GM08714 (cell line): ENCODE measurements around the gene SETD6.

ENCODE experiments used
- H3K4me3 ChIP-seq: fragments of 200-500 bp; sonication (Bioruptor generic); 2 replicates; pipeline ENCODE4 v1.5.1; 2014; ENCODE audit warnings: mild to moderate bottlenecking, low read length, inconsistent platforms
- ZNF274 ChIP-seq: IDR thresholded peaks from 2 replicates; pipeline ENCODE4 v1.6.1; 2012; ENCODE audit warnings: mild to moderate bottlenecking, low read depth, low read length

SETD6 gene

DNA sequence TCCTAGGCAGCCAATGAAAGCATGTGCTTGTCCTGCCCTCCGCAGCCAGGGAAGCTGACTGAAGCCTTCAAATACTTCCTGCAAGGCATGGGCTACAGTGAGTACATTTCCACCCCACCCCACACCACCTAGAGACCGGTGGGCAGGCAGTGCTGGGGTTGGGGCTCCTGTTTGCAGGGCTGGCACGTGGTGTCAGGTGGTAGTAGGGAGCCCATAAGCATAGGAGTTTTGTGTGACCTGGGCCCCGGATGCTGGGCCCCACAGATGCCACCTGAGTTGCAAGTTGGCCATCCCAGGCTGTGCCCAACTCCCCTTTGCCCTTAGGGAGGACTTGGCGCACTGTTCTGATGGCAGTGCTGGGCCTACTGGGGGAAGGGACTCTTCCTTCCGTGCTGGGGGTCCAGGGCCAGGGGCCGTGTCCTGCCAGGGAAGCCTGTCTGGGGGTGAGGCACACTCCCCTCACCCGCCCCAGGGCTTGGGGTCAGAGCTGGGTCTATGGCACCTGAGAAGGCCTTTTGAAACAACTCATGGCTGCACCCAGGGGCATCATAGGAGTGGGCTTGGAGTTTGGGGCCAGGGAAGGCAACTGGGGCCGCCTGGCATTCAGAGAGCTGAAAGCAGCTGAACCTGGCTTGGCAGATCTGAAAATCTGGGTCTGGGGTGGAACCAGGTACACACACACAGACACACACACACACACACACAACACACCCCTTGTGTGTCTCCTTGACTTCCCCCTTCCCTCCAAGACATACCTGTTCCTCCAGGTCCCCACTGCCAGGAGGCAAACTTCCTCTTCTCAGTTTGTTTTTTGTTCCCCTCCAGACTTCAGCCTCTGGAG, 5.8 kb upstream of the SETD6 start:
- no peak for TF ChIP-seq ZNF274
- no peak overlapping the region for H3K4me3 ChIP-seq

- H3K4me3 ChIP-seq = no peak overlapping the region
- TF ChIP-seq ZNF274 = no peak
Observed at GRCh38 chr16:58510097-58510775, 5.1 kb upstream of the SETD6 start.

DNA sequence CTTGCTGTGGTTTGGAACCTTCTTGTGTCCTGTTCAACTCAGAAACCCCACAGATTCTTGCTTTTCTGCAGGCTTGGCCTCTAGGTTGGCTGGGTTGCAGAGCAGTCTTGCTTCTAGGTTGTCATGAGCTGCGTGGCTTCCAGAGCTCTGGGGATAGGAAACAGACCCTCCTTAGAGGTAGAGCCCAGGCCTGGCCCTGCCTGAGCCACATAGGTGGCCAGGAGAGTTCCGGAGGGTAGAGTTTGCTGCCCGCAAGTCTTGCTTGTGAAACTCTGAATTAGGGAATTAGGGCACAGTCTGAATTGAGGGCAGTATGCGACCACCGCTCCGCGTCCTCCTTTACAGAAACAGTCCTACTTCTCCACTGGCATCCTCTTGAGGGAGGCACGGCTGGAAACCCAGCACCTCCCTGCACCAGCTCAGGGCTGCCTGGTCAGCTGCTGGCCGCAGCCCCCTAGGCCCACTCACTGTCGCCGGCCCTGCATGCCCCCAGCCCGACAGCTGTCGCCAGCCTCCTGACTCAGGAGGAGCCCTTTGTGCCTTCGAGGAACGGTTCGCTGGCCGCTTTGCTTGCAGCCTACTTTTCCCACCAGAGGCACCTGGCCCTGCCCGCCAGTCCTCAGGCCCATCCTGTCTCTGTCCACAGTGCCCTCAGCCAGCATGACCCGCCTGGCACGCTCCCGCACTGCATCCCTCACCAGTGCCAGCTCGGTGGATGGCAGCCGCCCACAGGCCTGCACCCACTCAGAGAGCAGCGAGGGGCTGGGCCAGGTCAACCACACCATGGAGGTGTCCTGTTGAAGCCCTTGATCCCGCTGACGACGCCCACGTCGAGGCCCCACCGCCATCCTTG, 4.3 kb upstream of the SETD6 start:
- no peak overlapping the region for H3K4me3 ChIP-seq
- TF ChIP-seq ZNF274 = no peak

- no peak for TF ChIP-seq ZNF274
- no peak overlapping the region for H3K4me3 ChIP-seq
Observed at GRCh38 chr16:58511933-58512815, 3.1 kb upstream of the SETD6 start.

DNA sequence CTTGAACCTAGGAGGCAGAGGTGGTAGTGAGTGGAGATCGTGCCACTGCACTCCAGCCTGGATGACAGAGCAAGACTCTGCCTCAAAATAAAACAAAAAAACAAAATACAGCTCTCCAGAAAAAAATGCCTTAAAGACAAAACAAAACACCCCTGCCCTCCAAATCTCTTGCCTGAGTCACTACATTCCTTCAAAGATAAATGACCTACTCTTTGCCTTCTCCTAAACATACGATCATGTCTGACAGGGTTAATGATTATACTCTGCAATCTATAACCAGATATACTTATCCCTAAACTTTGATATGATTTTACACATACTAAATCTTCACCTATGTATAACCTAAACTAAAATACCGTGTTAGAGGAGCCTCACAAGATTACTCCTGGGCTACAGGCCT, 1.4 kb upstream of the SETD6 start:
- no peak for TF ChIP-seq ZNF274
- H3K4me3 ChIP-seq = no peak overlapping the region

GRCh38 chr16:58515871-58516767, 802 bp downstream of the SETD6 start:
- TF ChIP-seq ZNF274 = no peak
- H3K4me3 ChIP-seq = peak overlapping the region; percentile 62

- no peak overlapping the region; the same call in 1 of the 2 replicates for H3K4me3 ChIP-seq
Observed at GRCh38 chr16:58516768-58517107, 1.4 kb downstream of the SETD6 start.

DNA sequence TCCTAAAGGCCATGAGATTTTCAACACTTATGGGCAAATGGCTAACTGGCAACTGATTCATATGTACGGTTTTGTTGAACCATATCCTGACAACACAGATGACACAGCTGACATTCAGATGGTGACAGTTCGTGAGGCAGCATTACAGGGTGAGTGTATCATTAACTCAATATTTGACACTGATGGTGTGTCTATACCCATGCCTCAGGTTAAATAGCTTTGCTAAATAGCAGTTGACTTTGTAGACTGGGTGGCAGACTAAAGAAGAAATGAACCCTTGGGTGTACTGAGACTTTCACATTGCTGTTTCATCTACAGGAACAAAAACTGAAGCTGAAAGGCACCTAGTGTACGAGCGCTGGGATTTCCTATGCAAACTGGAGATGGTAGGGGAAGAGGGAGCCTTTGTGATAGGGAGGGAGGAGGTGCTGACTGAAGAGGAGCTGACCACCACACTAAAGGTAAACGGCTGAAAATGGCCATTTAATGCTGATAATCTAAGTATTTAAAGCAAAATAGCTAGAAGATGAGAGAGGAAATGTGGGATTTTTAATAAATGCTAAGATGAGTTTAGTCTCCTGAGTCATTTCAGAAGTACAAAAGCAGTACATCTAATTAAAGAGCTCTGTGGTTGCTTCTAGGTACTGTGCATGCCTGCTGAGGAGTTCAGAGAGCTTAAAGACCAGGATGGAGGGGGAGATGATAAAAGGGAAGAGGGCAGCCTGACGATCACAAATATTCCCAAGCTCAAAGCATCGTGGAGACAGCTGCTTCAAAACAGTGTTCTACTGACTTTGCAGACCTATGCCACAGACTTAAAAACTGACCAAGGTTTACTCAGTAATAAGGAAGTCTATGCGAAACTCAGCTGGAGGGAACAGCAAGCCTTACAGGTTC, 3.0 kb downstream of the SETD6 start:
- peak overlapping the region; percentile 35; the same call in 1 of the 2 replicates for H3K4me3 ChIP-seq
- TF ChIP-seq ZNF274 = no peak

More at GRCh38 chr16:58516768-58517107, 1.4 kb downstream of the SETD6 start:
- no peak for TF ChIP-seq ZNF274

GRCh38 chr16:58518980-58519368, 3.7 kb downstream of the SETD6 start:
- no peak overlapping the region for H3K4me3 ChIP-seq
- TF ChIP-seq ZNF274 = no peak

- H3K4me3 ChIP-seq = no peak overlapping the region
- TF ChIP-seq ZNF274 = no peak
Observed at GRCh38 chr16:58519707-58520106, 4.4 kb downstream of the SETD6 start.

GRCh38 chr16:58530179-58530578, 14.9 kb downstream of the SETD6 start:
- H3K4me3 ChIP-seq = no peak overlapping the region
- TF ChIP-seq ZNF274 = no peak

- H3K4me3 ChIP-seq = no peak overlapping the region
- TF ChIP-seq ZNF274 = no peak
Observed at GRCh38 chr16:58532414-58532813, 17.1 kb downstream of the SETD6 start.
